ENCODE measurements around the gene IMPA2.

GRCh38 chr18:12012697-12013096, 31.4 kb downstream of the IMPA2 start:
- TF ChIP-seq JUND (IDR thresholded peaks at IDR 0.05; ENCODE audit: low read length) (no peak), RNF2 (IDR thresholded peaks at IDR 0.05; ENCODE audit: borderline replicate concordance, low read depth, low read length, missing control alignments, poor library complexity, severe bottlenecking) (no peak), RBBP5 (IDR thresholded peaks at IDR 0.05; ENCODE audit: borderline replicate concordance, low read depth, low read length) (no peak), POLR2A (IDR thresholded peaks at IDR 0.05; ENCODE audit: control extremely low read depth in 1 of 2, low read depth in 2 of 2, low read length in 2 of 2) (no peak), JUN (IDR thresholded peaks at IDR 0.05; ENCODE audit: low read depth, low read length) (no peak), POLR2AphosphoS5 (IDR thresholded peaks at IDR 0.05; ENCODE audit: low read depth, low read length) (no peak), CTCF (IDR thresholded peaks at IDR 0.05; ENCODE audit: control extremely low read depth in 1 of 3, insufficient read depth in 1 of 3, low read depth in 1 of 3, low read length in 3 of 3) (no peak), ATF2 (IDR thresholded peaks at IDR 0.05; ENCODE audit: low read length) (no peak), TCF12 (IDR thresholded peaks at IDR 0.05; ENCODE audit: low read depth, low read length) (no peak), TEAD4 (IDR thresholded peaks at IDR 0.05; ENCODE audit: low read depth, low read length) (no peak), CBX5 (IDR thresholded peaks at IDR 0.05; ENCODE audit: low read depth, low read length) (no peak), RFX5 (IDR thresholded peaks at IDR 0.05; ENCODE audit: borderline replicate concordance, low read depth, low read length) (no peak)

Data from H1 (cell line).